ENCODE data around the gene ATP10A. TPM values are rescaled to one million over a fixed set of nuclear protein-coding genes. Genes with fewer than 3 reads are reported as not detected.

Gene ATP10A
- total and polyA plus RNA-seq, 2 of the 8 experiments (the other 6 are each of a cell fraction or from before 2014, with no cell fraction given) = 2.0 to 2.8 TPM

DNA sequence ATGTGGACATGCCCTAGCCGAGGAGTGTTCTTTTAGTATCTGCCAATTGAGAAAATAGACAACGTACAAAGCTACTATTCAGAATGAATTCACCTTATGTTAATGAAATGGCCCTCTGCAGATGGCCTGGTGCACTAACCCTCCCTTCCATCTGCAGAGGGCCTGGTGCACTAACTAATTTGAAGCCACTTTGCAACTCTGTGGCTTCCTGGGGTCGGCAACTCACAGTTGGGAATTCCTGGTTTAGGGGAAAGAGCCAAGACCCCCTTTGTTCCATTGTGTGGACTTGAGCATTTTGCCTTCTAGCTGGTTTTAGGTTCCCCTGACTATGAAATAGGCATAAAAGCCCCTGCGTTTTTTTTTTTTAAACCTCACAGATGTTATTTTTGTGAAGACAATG, 220.0 kb downstream of the ATP10A start:
- Histone ChIP-seq H3K4ac (replicated peaks; ENCODE audit: insufficient read length, low read depth, low read length) (no peak overlapping the region), H3K18ac (ENCODE audit: extremely low read depth, low read length) (no peak overlapping the region), H3K27me3 (replicated peaks in 1 of 4; ENCODE audit: control insufficient read depth in 3 of 4, extremely low read depth in 1 of 4, insufficient read depth in 3 of 4, low read length in 3 of 4) (peaks cover 35 to 76% (median 64%) of the 10 kb centered on the region in 4 experiments), H3K4me1 (replicated peaks in 1 of 4; ENCODE audit: control insufficient read depth in 3 of 4, insufficient read depth in 4 of 4, low read length in 3 of 4) (peaks cover 0 to 18% (median 6%) of the 10 kb centered on the region in 4 experiments), H2BK120ac (replicated peaks; ENCODE audit: low read depth, low read length) (no peak overlapping the region), H3K9ac (replicated peaks in 1 of 4; ENCODE audit: extremely low read depth in 1 of 4, low read depth in 3 of 4, low read length in 3 of 4) (no peak overlapping the region), H4K5ac (ENCODE audit: insufficient read length, low read depth, low read length) (no peak overlapping the region), H3K9me3 (ENCODE audit: insufficient read depth in 2 of 2, low read depth in 1 of 2, low read length in 1 of 2) (no peaks in the 10 kb centered on the region), H4K8ac (ENCODE audit: extremely low read depth, insufficient read depth, low read length) (no peak overlapping the region), H2BK20ac (ENCODE audit: low read length) (no peak overlapping the region), H3K56ac (replicated peaks; ENCODE audit: insufficient read length, low read depth, low read length) (no peak overlapping the region), H4K20me1 (replicated peaks in 1 of 2; ENCODE audit: control insufficient read depth in 1 of 2, insufficient read depth in 2 of 2, low read length in 2 of 2) (peaks cover 0 to 2% of the 10 kb centered on the region in 2 experiments), H3K23me2 (ENCODE audit: low read depth, low read length) (0 out of 2 replicates have a peak, but pooled peaks cover 2% of the 10 kb centered on the region), H2AK5ac (ENCODE audit: low read depth, low read length) (no peak overlapping the region), H3K27ac (ENCODE audit: low read depth, low read length) (no peak overlapping the region), H3K79me1 (ENCODE audit: low read depth, low read length) (no peaks in the 10 kb centered on the region), H3K14ac (ENCODE audit: insufficient read length) (no peak overlapping the region), H2AFZ (ENCODE audit: low read length) (no peak overlapping the region), H2BK5ac (ENCODE audit: low read depth, low read length) (no peak overlapping the region), H4K91ac (replicated peaks; ENCODE audit: insufficient read length, low read length) (no peak overlapping the region), H3K23ac (ENCODE audit: insufficient read length) (no peak overlapping the region), H3K4me3 (ENCODE audit: extremely low read depth in 1 of 4, insufficient read depth in 2 of 4, low read depth in 3 of 4, low read length in 4 of 4) (peak overlapping the region in 1 of 4 experiments; percentile 42; a peak in 1 of 8 replicates), H3K36me3 (ENCODE audit: control insufficient read depth in 2 of 4, insufficient read depth in 4 of 4, low read length in 3 of 4) (no peaks in the 10 kb centered on the region), H3K79me2 (ENCODE audit: control insufficient read depth in 1 of 2, insufficient read depth in 2 of 2, low read length in 2 of 2) (no peaks in the 10 kb centered on the region), H2BK12ac (ENCODE audit: low read depth, low read length) (no peak overlapping the region), H2BK15ac (ENCODE audit: low read length) (no peak overlapping the region), H3K4me2 (ENCODE audit: insufficient read depth in 1 of 2, low read depth in 2 of 2, low read length in 2 of 2) (peak overlapping the region; percentile 50; a peak in 3 of 4 replicates)
- WGBS, 2 experiments (ENCODE audit: extremely low coverage in 1 of 2, insufficient coverage in 1 of 2, insufficient read length in 1 of 2, insufficient replicate concordance in 2 of 2, low coverage in 1 of 2, low lambda C conversion rate in 2 of 2, missing lambda C conversion rate in 1 of 2) = 9% methylated on average over 4 of the region's 4 CpGs; no CpG with 5 or more reads in 1 of the 2 experiments
- peak in 1 of 2 experiments; percentile 17 for DNase-seq (ENCODE audit: low read depth in 1 of 2, low spot score in 2 of 2)
- FAIRE-seq = peak; percentile 63
- CTCF ChIA-PET (ENCODE audit: partially characterized antibody) = interaction anchor here (0.6 to 2.2 kb wide), 5 partner anchors 19 to 233 kb away, joined by 3 to 12 read pairs (median 5); no protein-coding TSS in a partner anchor
- POLR2A ChIA-PET (ENCODE audit: partially characterized antibody) = interaction anchor here (0.7 to 1.2 kb wide), 3 partner anchors 14 to 328 kb away, joined by 3 to 4 read pairs (median 3); no protein-coding TSS in a partner anchor
- no peak for TF ChIP-seq FOSL1 (IDR thresholded peaks at IDR 0.05; ENCODE audit: insufficient read depth, low read depth, low read length)
- no peak for TF ChIP-seq SP4 (IDR thresholded peaks at IDR 0.05; ENCODE audit: low read length)
- no peak for TF ChIP-seq JUND (IDR thresholded peaks at IDR 0.05; ENCODE audit: low read length)
- TF ChIP-seq, protein P1, sequence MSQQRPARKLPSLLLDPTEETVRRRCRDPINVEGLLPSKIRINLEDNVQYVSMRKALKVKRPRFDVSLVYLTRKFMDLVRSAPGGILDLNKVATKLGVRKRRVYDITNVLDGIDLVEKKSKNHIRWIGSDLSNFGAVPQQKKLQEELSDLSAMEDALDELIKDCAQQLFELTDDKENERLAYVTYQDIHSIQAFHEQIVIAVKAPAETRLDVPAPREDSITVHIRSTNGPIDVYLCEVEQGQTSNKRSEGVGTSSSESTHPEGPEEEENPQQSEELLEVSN (IDR thresholded peaks at IDR 0.05) = no peak
- no peak for TF ChIP-seq SRF (IDR thresholded peaks at IDR 0.05; ENCODE audit: low read depth, low read length)
- no peak for TF ChIP-seq CHD1 (IDR thresholded peaks at IDR 0.05; ENCODE audit: low read depth, low read length)
- no peak for TF ChIP-seq TBP (IDR thresholded peaks at IDR 0.05; ENCODE audit: low read depth, low read length)
- TF ChIP-seq SIN3A (conservative IDR thresholded peaks at IDR 0.05 in 1 of 2, IDR thresholded peaks at IDR 0.05 in 1 of 2; ENCODE audit: low read depth in 1 of 2, low read length in 2 of 2) = no peak
- TF ChIP-seq JUN (IDR thresholded peaks at IDR 0.05; ENCODE audit: low read depth, low read length) = no peak
- TF ChIP-seq, protein P2, sequence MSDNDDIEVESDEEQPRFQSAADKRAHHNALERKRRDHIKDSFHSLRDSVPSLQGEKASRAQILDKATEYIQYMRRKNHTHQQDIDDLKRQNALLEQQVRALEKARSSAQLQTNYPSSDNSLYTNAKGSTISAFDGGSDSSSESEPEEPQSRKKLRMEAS (IDR thresholded peaks at IDR 0.05) = peak; percentile 16; the same call in 1 of the 2 replicates
- no peak for TF ChIP-seq EZH2 (IDR thresholded peaks at IDR 0.05; ENCODE audit: low read depth, low read length, severe bottlenecking)
- TF ChIP-seq SP2 (IDR thresholded peaks at IDR 0.05; ENCODE audit: low read length) = no peak
- TF ChIP-seq CBX5 (IDR thresholded peaks at IDR 0.05; ENCODE audit: low read depth, low read length) = no peak

Measured in H1 (cell line).